NB4 (cell line): Measurements from ENCODE around the gene NCAM2.

Source experiments
- DNase-seq: peaks from one replicate; pipeline ENCODE4 v3.0.0; 2010; ENCODE audit warnings: low read depth
- H3K4me3 ChIP-seq: one replicate; pipeline ENCODE4 v1.5.1; 2011; ENCODE audit warnings: mild to moderate bottlenecking, low read depth, low read length, moderate library complexity
- CTCF ChIP-seq: IDR thresholded peaks from one replicate; pipeline ENCODE4 v1.5.1; 2012; ENCODE audit warnings: low read depth, low read length
- MAX ChIP-seq: IDR thresholded peaks from 2 replicates; pipeline ENCODE4 v1.6.1; 2011; ENCODE audit warnings: low read depth, low read length
- MYC ChIP-seq: IDR thresholded peaks from 2 replicates; pipeline ENCODE4 v1.6.1; 2011; ENCODE audit warnings: low read depth, low read length
- POLR2A ChIP-seq: IDR thresholded peaks from 2 replicates; pipeline ENCODE4 v1.6.1; 2011; ENCODE audit warnings: mild to moderate bottlenecking; ENCODE audit not compliant: insufficient read length; ENCODE audit errors: extremely low read depth

Gene NCAM2

GRCh38 chr21:21064353-21064752 is 66.1 kb downstream of the NCAM2 start:
- no peak for DNase-seq
- H3K4me3 ChIP-seq: no peak overlapping the region
- TF ChIP-seq CTCF (no peak), POLR2A (no peak), MAX (no peak), MYC (no peak)

- H3K4me3 ChIP-seq: no peak overlapping the region
- no peak for DNase-seq
- no peak for TF ChIP-seq CTCF
These were observed 69.2 kb downstream of the NCAM2 start for GRCh38 chr21:21067375-21067774.

GRCh38 chr21:21074305-21074704 is 76.1 kb downstream of the NCAM2 start:
- no peak for DNase-seq
- no peak overlapping the region for H3K4me3 ChIP-seq
- no peak for TF ChIP-seq MYC
- no peak for TF ChIP-seq MAX
- TF ChIP-seq POLR2A: no peak
- no peak for TF ChIP-seq CTCF

- no peak overlapping the region for H3K4me3 ChIP-seq
- no peak for TF ChIP-seq POLR2A
- no peak for DNase-seq
These were observed 77.8 kb downstream of the NCAM2 start for GRCh38 chr21:21076051-21076450.

GRCh38 chr21:21076491-21076890 is 78.3 kb downstream of the NCAM2 start:
- no peak overlapping the region for H3K4me3 ChIP-seq
- TF ChIP-seq MYC: no peak
- no peak for TF ChIP-seq MAX
- no peak for TF ChIP-seq POLR2A
- TF ChIP-seq CTCF: no peak
- no peak for DNase-seq

- TF ChIP-seq MAX (no peak), MYC (no peak), CTCF (no peak), POLR2A (no peak)
- H3K4me3 ChIP-seq: no peak overlapping the region
- DNase-seq: no peak
These were observed 81.4 kb downstream of the NCAM2 start for GRCh38 chr21:21079646-21080045.
